Amniotic epithelial cell (primary cell): ENCODE data around the gene MFGE8.

Experiments
- DNase-seq: peaks from one replicate; pipeline ENCODE4 v3.0.0-alpha.2; 2010; ENCODE audit warnings: low read depth

MFGE8 gene

DNA sequence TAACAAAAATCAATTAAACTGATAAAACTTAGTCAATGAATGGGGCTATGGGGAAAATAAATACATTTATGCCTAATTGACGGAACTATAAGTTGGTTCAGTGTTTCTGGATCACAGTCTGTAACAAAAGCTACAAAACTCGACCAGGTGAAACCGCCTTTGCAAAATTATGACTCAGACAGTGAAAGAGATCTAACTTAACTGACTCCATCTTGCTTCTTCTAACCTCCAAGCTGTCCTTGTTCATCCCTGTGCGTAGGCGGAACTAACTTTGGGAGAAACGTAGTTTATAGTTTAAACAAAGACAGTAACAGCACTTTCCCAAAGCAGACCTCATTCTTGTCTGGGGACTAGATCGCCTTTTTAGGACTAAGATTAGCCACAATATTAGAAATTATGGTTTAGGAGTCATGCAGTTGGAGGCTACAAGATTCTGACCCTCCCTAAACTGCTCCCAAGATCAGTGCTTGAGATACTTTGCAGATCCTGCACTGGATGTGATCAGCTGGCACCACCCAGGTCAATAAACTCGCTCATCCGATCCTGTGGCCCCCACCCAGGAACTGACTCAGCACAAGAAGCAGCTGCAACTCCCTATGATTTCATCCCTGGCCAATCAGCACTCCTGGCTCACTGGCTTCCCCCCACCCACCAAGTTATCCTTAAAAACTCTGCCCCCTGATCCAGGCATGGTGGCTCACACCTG is 7.2 kb upstream of the MFGE8 start:
- DNase-seq = peak; percentile 63

DNA sequence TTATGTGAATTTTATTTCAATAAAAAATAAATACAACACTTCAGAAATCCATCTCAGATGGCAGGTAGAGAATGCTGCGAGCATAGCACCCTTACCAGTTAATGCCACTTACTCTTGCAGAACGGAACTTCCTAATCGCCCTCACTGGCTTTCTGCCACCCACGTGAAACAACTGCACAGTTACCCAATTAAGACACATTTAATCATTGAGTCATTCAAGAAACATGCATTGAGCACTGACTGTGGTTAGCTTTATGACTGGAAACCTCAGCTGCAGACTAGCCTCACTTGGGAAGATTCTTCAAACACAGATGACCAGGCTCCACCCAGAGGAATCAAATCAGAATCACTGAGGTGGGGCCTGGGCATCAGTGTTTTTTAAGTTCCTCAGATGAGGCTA is 5.6 kb upstream of the MFGE8 start:
- DNase-seq = peak; percentile 100

DNA sequence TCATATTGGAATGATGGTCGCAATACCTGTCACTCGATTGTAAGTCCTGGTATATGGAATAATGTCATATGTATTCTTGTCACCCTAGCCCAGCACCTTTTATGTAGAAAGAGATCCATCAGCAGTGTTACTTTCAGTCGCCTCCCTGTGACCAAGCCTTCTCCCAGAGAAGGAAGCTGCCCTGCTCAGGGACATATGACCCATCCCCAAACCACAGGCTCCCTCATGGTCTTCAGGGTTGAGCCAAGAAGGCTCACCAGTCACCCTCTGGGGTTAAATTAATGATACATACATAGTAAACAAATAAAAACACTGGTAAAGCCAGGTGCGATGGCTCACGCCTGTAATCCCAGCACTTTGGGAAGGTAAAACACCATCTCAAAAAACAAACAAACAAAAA is 4.6 kb upstream of the MFGE8 start:
- no peak for DNase-seq

DNA sequence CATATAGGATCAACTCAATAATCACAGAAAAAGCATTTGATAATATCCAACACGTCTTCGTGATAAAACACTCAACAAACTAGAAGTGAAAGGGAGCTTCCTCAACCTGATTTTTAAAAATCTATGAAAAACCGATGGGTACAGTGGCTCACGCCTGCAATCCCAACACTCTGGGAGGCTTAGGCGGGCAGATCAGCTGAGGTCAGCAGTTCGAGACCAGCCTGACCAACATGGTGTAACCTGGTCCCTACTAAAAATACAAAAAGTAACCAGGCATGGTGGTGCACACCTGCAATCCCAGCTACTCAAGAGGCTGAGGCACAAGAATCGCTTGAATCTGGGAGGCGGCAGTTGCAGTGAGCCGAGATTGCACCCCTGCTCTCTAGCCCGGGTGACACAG is 2.2 kb upstream of the MFGE8 start:
- DNase-seq = no peak

DNA sequence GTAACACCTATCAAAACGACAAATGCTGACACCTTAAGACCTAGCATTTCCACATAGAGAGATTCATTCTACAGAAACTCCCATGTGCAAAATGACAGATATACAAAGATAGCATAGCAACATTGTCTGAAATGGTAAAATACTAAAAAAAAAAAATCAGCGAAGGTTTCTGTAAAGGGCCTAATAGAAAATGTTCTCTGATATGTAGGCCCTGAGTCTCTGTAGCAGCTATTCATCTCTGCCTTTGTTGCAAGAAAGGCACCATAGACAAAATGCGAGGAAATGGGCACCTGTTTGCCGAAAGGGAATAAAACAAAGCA is 631 bp upstream of the MFGE8 start:
- peak; percentile 43 for DNase-seq

GRCh38 chr15:88912500-88912921 is 668 bp downstream of the MFGE8 start:
- peak; percentile 70 for DNase-seq

- DNase-seq = peak; percentile 82
These were observed 1.4 kb downstream of the MFGE8 start for GRCh38 chr15:88911766-88912118.

GRCh38 chr15:88909956-88910831 is 3.0 kb downstream of the MFGE8 start:
- DNase-seq = peak; percentile 76

- peak; percentile 99 for DNase-seq
These were observed 4.2 kb downstream of the MFGE8 start for GRCh38 chr15:88908697-88909621.

GRCh38 chr15:88908123-88908522 is 5.1 kb downstream of the MFGE8 start:
- no peak for DNase-seq

DNA sequence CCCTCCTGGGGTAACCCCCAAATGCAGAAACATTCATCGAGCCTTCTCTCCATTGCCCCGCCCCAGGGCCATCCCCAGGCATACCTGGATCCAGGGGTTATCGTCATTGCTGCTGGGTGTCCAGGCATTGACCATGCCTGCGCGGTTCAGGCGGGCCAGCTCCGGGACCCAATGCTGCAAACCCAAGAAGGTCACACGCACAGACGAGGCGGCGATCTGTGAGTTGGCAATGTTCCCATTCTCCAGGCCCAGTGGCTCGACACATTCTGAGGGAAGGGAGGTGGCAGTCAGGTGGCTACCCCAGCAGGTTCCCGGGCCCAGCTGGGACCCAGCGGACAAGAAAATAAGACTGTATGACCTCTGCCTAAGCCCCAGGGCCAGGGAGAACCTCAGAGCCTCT is 6.1 kb downstream of the MFGE8 start:
- DNase-seq = no peak

DNA sequence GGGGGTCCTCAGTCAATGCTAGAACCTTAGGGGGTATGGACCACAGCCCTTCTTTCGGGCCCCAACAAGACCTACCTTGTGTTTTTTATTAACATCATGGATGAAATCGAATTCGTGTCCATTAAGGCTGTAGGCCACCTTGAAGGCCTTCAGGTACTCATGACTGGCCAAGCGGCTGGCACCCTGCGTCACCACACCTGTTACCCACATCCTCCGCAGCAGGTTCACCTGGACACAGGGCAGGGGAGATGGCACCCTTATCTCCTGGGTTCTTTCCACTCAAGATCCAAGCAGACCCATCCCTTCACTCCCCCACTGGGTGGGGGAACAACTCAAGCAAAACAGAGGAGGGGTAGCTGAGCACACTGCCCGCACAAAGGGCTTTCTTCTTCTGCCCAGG is 6.6 kb downstream of the MFGE8 start:
- no peak for DNase-seq

GRCh38 chr15:88906130-88906529 is 7.0 kb downstream of the MFGE8 start:
- DNase-seq = no peak

GRCh38 chr15:88905576-88905975 is 7.6 kb downstream of the MFGE8 start:
- DNase-seq = no peak

GRCh38 chr15:88904624-88905327 is 8.4 kb downstream of the MFGE8 start:
- DNase-seq = peak; percentile 66

DNA sequence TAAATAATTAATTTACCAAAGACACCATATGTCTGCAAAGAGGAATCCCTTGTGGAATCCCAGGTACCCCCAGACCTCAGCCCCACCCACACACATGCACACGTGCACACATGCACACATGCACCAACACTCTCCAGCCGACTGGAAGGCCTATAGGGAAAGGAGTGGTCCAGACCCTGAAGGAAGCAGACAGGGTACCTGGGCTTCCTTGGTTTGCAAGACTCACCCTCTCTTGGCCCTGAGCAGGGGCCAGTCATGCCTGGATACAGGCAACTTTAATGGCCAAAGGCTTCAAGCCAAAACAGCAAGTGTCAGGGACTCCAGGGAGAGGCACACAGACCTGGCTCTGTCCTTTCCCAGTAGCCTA is 8.9 kb downstream of the MFGE8 start:
- no peak for DNase-seq

DNA sequence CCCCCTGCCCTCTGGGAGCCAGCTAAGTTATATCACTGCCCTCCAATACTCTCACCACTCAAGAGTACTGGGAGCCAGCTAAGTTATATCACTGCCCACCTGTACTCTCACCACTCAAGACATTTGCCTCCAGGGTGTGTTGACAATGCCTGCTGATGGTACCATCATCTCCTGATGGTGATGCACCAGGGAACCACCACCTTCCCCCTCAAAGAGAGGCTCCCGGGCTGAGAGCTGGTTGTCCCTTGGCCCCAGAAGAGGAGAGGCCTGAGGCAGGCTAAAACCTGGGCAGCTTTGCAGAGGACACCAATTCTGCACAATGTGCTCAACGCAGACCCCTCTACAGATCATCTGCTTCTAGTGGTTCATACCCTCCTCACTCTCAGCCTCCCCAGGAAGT is 10.3 kb downstream of the MFGE8 start:
- DNase-seq = no peak

- DNase-seq = no peak
These were observed 10.9 kb downstream of the MFGE8 start for GRCh38 chr15:88902221-88902835.

DNA sequence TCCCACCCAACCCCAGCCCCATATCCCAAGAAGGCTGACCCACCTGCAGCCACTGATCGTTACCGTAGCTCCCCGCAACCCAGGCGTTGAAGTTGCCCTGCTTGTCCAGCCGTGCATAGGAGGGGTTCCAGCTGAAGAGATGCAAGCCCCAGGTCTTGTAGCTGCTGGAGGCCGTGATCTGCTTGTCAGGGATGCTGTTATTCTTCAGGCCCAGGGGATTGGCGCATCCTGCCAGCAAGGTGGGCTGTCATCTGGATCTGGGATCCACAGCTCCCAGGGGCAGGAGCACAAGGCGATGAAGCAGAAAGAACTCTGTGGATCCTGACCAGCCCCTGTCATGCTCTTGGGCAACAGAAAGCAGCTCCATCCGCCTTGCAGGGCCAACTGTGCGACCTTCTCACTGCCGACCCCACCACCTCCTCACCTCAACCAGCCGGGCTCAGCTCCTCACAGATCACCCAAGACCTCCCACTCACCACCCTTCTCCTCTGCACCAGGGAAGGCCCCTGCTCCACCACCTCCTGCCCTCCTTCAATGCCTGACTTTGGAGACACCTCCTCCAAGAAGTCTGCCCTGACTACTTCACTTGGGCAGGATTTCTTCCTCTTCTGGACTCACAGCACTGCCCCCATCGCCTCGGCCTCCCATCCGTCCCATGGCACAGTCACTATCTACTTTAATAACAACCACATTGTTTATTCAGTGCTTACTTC is 11.5 kb downstream of the MFGE8 start:
- DNase-seq = no peak

DNA sequence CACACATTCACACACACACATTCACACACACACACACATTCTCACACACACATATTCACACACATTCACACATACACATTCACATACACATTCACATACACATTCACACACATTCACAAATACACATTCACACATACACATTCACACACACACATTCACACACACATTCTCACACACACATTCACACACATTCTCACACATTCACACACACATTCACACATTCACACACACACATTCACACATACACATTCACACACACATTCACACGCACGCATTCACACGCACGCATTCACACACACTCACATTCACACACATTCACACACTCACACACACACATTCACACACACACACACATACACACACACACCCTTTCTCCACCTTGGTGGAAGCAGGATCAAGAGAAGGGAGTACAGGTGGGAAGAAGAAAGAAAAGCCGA is 12.2 kb downstream of the MFGE8 start:
- no peak for DNase-seq
